ENCODE measurements around the gene SON. TPM values are rescaled to one million over a fixed set of nuclear protein-coding genes. Genes with fewer than 3 reads are reported as not detected.

The SON gene
- total and polyA plus RNA-seq, 11 donors = 78.0 to 201 (median 130) TPM

- ATAC-seq (no peak), DNase-seq (no peak)
- H3K27ac ChIP-seq = no peak overlapping the region
- H3K36me3 ChIP-seq = peaks cover 3 to 100% (median 83%) of the 10 kb centered on the region in 9 donors
- intact Hi-C loops (cut with DNase I) = no loop called here
- H3K27me3 ChIP-seq = no peaks in the 10 kb centered on the region
- peaks cover 0 to 40% (median 16%) of the 10 kb centered on the region in 12 donors for H3K4me1 ChIP-seq
- H3K4me3 ChIP-seq = no peak overlapping the region
- TF ChIP-seq POLR2A (IDR thresholded peaks at IDR 0.05) (no peak), CTCF (IDR thresholded peaks at IDR 0.05) (no peak)
- no peaks in the 10 kb centered on the region for H3K9me3 ChIP-seq
These were observed 18.1 kb downstream of the SON start for GRCh38 chr21:33560965-33561364.

DNA sequence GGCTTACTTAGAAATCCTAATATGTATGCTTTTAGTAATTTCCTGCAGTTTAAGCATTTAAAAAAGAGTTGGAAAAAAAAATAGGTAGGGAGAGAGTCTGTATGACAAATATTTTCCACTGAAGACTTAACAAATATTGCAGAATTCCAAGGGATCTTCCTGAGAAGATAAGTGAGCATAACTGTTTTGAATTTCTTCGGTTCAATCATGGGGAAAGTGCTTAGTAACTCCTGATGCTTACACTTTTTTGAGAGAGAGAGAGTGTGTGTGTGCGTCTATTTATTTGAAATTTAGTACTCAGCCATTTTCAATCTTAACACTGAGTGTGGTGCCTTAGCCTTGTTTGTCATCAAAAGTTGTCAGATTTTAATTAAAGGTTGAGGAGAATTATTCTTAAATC lies 18.5 kb downstream of the SON start:
- H3K4me1 ChIP-seq = peaks cover 0 to 36% (median 14%) of the 10 kb centered on the region in 12 donors
- no peaks in the 10 kb centered on the region for H3K9me3 ChIP-seq
- H3K27ac ChIP-seq = no peak overlapping the region
- H3K36me3 ChIP-seq = peaks cover 3 to 100% (median 79%) of the 10 kb centered on the region in 9 donors
- no peaks in the 10 kb centered on the region for H3K27me3 ChIP-seq
- ATAC-seq = no peak
- no peak overlapping the region for H3K4me3 ChIP-seq
- 60 to 76% (median 63%) methylated on average over 2 of the region's 2 CpGs for WGBS, 4 donors
- intact Hi-C loops (cut with DNase I) = no loop called here
- no peak for DNase-seq
- TF ChIP-seq POLR2A (IDR thresholded peaks at IDR 0.05) = no peak
- TF ChIP-seq CTCF (IDR thresholded peaks at IDR 0.05) = no peak

GRCh38 chr21:33562389-33562788 lies 19.6 kb downstream of the SON start:
- H3K9me3 ChIP-seq = no peaks in the 10 kb centered on the region
- H3K4me3 ChIP-seq = no peak overlapping the region
- intact Hi-C loops (cut with DNase I) = no loop called here
- H3K4me1 ChIP-seq = peaks cover 0 to 29% (median 9%) of the 10 kb centered on the region in 12 donors
- no peaks in the 10 kb centered on the region for H3K27me3 ChIP-seq
- no peak for ATAC-seq
- DNase-seq = no peak
- H3K36me3 ChIP-seq = peaks cover 3 to 100% (median 78%) of the 10 kb centered on the region in 9 donors
- no peak for TF ChIP-seq POLR2A (IDR thresholded peaks at IDR 0.05)
- no peak for TF ChIP-seq CTCF (IDR thresholded peaks at IDR 0.05)
- H3K27ac ChIP-seq = no peak overlapping the region
- WGBS, 4 donors = 94 to 98% (median 96%) methylated on average over 2 of the region's 2 CpGs

GRCh38 chr21:33566514-33566913 lies 23.7 kb downstream of the SON start:
- intact Hi-C loops (cut with DNase I) = no loop called here
- peaks cover 0 to 100% (median 78%) of the 10 kb centered on the region in 9 donors for H3K36me3 ChIP-seq
- DNase-seq (no peak), ATAC-seq (no peak)
- no peak for TF ChIP-seq POLR2A (IDR thresholded peaks at IDR 0.05)
- no peak for TF ChIP-seq CTCF (IDR thresholded peaks at IDR 0.05)
- H3K27ac ChIP-seq = no peak overlapping the region
- H3K4me1 ChIP-seq = peaks cover 0 to 16% (median under 1%) of the 10 kb centered on the region in 12 donors
- H3K4me3 ChIP-seq = no peak overlapping the region
- no peaks in the 10 kb centered on the region for H3K9me3 ChIP-seq
- no peaks in the 10 kb centered on the region for H3K27me3 ChIP-seq
- WGBS, 4 donors = 98% methylated on average over 2 of the region's 2 CpGs

Measured in heart left ventricle (tissue), 16 donors.